OCI-M2 (cell line): ENCODE data around the gene PCNX3.

Source experiments
- DNase-seq: peaks from one replicate; lab custom pipeline; 2025; ENCODE audit not compliant: unreplicated experiment; lab: John Stamatoyannopoulos, UW

PCNX3 gene

DNA sequence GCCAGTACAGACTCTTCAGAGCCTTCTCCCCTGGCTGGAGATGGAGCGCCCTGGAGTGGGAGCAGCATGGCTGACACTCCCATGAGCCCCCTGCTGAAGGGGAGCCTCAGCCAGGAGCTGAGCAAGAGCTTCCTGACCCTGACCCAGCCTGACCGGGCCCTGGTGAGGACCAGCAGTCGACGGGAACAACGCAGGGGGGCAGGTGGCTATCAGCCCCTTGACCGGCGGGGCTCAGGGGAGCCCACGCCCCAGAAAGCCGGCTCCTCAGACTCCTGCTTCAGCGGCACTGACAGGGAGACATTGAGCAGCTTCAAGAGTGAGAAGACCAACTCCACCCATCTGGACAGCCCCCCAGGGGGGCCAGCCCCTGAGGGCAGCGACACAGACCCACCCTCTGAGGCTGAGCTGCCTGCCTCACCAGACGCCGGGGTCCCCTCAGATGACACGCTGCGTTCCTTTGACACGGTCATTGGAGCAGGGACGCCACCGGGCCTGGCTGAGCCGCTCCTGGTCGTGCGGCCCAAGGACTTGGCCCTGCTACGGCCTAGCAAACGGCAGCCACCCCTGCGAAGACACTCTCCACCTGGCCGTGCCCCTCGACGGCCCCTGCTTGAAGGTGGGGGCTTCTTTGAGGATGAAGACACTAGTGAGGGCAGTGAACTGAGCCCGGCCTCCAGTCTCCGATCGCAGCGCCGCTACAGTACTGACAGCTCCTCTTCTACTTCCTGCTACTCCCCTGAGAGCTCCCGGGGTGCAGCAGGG lies 2.6 kb downstream of the PCNX3 start:
- DNase-seq: no peak

DNA sequence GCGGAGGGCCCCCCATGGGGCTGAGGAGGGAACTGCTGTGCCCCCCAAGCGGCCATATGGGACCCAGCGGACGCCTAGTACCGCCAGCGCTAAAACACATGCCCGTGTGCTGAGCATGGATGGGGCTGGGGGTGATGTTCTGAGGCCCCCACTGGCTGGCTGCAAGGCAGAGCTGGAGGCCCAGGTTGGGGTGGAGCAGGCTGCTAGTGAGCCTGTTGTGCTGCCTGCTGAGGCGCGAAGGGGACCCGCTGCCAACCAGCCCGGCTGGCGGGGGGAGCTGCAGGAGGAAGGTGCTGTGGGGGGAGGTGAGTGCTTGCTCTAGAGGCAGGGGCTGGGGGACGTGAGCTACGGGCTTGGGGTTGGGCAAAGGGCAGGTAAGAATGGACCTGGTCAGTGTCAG lies 3.2 kb downstream of the PCNX3 start:
- DNase-seq: no peak

DNA sequence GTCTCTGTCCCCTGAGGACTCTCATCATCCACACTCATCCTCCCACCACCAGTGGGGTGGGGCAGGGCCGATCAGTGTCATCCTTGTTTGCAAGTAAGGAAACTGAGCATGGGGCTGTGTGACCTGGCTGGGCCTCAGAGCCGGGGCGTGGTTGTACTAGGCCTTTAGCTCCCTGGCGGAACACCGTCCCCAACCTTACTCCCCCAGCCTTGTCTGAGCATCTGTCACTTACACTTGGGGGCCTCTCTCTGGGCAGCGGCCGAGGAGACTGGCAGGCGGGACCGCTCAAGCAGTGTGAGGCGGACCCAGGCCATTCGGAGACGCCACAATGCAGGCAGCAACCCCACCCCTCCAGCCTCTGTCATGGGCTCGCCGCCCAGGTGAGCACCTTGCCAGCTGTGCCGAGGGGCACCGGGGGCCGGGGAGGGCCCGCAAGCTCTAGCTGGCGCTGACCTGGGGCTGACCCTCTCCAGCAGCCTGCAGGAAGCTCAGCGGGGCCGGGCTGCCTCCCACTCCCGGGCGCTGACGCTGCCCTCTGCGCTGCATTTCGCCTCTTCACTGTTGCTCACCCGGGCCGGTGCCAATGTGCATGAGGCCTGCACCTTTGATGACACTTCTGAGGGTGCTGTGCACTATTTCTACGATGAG lies 3.8 kb downstream of the PCNX3 start:
- no peak for DNase-seq

DNA sequence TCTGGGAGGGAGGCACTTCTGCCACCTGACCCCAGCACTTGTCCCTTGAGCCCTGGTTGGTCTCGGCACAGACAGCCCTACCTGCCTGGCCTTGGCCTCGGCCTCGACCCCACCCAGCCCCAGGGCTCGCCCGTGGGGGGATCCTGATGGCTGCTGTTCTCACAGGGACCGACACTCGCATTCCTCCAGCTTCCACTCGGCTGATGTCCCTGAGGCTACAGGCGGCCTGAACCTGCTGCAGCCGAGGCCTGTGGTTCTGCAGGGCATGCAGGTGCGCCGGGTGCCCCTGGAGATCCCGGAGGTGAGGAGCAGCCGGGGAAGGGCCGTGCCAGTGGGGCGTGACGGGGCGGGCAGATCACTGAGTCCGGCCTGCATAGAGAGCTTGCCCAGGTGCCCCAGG lies 5.1 kb downstream of the PCNX3 start:
- no peak for DNase-seq

DNA sequence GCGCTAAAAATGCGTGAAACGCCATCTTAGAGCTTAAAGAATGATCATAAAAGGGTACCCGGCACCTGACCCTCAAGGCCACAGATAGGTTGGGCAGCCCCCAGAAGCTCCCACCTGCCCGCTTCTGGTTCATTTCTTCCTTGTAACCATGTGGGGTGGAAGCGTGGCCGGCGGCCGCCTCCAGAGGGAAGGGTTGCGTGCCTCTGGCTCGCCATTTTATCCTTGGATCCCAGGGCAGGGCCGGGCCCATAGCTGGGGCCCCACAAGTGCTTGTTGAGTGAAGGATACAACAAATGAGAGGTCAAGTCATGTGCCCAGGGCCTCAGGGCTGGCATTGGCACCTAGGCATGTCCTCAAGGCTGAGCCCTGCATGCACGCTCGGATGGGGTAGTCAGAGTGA lies 5.9 kb downstream of the PCNX3 start:
- no peak for DNase-seq

DNA sequence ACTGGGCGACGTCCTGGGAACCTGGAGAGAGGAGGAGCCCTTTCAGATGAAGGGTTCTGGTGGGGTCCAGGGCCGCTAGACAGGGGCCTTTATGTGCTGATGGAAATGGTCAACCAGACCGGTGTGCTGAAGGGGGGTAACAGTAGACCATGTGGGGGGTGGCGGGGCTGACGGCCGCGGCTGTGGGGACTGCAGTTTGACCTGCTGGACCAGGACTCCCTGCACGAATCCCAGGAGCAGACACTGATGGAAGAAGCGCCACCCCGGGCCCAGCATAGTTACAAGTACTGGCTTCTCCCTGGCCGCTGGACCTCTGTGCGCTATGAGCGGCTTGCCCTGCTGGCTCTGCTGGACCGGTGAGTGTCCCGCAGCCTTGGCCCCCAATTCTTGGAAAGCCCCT lies 6.4 kb downstream of the PCNX3 start:
- no peak for DNase-seq

DNA sequence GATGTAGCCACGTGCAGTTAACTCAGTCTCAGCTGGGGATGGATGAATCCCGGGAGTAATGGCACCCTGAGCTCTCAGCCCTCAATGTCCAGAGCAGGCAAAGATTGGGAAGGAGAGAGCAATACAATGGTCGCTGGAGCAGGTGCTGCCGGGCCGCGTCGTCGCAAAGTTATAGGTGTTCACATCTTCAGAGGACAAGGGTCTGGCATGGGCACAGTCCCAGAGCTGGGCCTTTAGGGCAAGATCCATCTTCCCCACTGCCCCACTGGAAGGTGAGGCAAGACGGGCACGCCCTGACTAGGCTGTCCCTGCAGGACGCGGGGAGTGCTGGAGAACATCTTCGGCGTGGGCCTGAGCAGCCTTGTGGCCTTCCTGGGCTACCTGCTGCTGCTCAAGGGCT lies 7.6 kb downstream of the PCNX3 start:
- no peak for DNase-seq

DNA sequence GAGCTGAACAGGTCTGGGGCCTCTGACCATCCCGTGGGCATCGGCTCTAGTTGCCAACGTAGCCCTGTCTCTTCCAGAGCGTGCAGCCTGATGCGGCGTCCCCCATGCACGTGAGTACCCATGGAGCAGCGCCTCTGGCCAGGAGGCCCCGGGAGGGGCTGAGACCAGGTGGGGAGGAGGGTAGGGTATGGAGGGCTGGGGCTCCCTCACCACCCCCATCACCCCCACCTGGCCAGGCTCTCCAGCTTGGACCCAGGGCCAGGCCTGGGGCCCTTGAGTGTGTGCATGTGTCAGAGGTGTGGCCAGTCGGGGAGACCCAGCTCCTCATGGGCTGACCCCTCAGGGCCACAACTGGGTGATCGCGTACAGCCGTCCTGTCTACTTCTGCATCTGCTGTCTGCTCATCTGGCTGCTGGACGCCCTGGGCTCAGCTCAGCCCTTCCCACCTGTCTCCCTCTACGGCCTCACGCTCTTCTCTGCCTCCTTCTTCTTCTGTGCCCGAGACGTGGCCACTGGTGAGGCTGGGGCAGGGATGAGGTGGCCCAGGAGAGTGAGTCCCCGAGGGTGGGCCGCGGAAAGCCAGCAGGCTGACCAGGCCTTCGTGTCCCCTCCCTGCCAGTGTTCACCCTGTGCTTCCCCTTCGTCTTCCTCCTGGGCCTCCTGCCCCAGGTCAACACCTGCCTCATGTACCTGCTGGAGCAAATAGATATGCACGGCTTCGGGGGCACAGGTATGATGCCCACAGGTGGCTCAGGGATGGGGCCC lies 8.5 kb downstream of the PCNX3 start:
- no peak for DNase-seq

DNA sequence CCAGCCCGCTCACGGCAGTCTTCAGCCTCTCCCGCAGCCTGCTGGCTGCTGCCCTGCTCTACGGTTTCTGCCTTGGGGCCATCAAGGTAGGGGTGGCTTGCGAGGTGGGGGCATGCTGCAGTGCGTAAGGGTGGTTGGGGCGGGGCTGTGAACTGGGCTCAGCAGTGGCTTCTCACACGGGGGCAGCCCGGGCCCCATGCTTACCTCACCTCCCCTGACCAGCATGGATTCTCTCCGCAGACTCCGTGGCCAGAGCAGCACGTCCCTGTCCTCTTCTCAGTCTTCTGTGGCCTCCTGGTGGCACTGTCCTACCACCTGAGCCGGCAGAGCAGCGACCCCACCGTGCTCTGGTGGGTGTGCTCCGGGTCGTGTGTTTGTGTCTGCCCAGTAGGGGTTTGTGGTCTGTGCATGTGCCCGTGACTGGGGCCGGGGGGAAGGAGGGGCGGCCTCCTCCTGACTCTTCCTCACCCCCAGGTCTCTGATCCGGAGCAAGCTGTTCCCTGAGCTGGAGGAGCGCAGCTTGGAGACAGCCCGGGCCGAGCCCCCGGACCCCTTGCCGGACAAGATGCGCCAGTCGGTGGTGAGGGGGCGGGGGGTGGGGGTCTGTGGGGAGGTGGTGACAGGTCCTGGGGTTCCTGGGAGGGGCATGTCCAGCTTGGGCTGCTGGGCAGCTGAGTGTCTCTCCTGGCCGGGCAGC lies 9.5 kb downstream of the PCNX3 start:
- DNase-seq: no peak

DNA sequence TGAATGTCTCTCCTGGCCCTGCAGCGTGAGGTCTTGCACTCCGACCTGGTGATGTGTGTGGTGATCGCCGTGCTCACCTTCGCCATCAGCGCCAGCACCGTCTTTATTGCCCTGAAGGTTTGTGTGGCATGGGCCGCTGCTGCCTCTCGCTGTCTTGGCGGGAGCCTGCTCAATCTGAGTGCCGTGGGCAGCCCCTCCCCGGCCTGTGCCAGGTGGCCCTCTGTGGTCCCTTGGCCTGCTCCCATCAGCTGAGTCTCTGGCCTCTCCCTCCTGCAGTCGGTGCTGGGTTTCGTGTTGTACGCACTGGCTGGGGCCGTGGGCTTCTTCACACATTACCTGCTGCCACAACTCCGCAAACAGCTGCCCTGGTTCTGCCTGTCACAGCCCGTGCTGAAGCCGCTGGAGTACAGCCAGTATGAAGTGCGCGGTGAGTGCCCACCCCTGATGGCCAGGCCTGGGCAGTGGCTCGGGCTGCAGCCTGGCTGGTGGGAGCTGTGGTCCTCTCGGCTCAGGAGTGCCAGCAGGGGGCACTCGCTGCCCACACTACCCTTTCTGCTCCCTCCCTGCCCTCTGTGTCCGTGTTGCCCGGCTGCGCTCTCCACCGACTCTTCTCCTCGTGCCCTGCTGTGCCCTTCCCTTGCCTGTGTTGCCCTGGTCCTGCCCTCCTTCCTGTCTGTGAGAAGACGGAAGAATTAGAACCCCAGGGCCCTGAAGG lies 10.2 kb downstream of the PCNX3 start:
- DNase-seq: no peak

DNA sequence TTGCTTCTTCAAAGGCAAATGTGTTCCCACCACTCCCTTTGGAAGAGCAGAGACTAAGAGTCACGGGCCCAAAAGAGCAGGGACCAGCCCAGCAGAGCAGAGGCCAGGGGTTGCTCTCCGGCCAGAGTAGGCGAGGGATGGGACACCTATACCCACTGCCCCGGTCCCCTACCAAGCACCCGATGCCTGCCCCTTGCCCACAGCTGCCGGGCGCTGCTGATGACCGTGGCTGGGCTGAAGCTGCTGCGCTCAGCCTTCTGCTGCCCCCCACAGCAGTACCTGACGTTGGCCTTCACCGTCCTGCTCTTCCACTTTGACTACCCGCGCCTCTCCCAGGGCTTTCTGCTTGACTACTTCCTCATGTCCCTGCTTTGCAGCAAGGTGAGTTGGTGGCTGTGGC lies 11.6 kb downstream of the PCNX3 start:
- no peak for DNase-seq

DNA sequence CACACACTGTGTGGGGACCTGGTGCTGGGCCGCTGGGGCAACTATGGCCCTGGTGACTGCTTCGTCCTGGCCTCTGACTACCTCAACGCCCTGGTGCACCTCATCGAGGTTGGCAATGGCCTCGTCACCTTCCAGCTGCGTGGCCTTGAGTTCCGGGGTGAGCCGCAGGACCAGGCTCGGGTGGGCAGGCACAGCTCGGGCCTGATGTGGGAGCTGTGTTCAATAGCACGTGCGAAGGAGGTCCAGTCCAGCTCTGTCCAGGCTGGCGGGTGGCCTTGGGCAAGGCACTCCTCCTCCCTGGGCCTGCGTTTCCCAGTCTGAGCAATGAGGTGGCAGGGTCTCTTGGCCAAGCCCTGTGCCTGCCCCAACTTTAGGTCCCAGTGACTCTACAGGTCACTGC lies 14.0 kb downstream of the PCNX3 start:
- no peak for DNase-seq

DNA sequence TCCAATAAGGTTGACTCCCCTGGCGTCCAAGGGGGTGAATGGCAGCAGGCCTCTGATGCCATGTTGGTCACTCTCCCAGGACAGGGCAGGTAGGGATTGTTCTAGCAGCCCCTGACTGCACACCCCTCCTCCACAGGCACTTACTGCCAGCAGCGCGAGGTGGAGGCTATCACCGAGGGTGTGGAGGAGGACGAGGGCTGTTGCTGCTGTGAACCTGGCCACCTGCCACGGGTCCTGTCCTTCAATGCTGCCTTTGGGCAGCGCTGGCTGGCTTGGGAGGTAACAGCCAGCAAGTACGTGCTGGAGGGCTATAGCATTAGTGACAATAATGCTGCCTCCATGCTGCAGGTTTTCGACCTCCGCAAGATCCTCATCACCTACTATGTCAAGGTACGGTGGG lies 14.6 kb downstream of the PCNX3 start:
- DNase-seq: no peak

DNA sequence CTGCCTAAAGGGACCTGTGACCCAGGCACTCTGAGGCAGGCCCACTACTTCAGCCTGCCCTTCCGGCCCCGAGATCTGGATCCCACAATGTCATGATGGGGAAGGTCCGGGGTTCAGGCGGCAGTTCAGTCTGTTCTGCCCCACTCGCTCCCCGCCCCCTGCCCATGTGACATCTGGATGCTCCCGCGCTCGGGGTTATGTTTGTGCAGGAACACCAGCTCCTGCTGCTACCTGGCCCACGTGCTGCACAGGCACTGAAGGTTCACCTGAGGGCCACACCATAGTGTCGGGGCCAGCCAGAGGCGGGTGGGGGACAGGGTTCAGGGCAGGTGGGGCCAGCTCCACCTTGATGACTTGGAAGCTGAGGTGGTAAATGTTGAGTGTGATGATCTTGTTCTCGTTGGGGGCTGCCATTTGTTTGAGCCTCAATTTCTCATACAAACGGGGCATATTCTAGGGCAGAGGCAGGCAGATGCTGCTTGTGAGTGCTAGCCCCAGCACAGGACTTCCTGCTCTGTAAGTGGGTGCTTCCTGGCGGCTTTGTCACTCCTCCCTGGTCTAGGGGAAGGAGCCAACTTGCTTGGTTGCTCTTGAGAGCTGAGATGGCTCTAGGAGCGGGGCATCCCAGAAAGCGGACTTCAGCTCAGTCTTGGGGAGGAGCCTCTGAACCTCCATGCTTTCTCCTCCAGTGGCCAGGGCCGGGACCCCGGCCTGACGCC lies 18.0 kb downstream of the PCNX3 start:
- no peak for DNase-seq

DNA sequence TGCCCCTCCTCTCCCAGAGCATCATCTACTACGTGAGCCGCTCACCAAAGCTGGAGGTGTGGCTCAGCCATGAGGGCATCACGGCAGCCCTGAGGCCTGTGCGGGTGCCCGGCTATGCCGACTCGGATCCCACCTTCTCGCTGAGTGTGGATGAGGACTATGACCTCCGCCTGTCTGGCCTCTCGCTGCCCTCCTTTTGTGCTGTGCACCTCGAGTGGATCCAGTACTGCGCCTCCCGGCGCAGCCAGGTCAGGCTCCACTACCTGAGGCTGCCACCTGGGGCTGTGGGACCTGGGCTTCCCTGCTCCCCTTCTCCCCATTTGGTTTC lies 18.5 kb downstream of the PCNX3 start:
- no peak for DNase-seq

DNA sequence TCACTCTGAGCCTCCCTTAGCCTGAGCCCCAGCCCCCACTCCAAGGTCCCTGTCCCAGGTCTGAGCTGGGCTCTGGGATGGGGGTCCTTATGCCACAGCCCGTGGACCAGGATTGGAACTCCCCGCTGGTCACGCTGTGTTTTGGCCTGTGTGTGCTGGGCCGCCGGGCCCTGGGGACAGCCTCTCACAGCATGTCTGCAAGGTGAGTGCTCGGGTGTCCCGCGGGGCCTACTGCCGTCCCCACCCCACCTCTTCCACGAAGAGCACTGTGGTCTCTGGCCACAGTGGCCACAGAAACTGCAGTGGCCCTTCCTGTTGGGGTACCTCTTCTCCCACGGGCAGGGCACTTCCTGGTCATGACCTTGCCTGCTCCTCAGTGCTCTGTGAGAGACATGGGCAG lies 18.9 kb downstream of the PCNX3 start:
- DNase-seq: no peak

DNA sequence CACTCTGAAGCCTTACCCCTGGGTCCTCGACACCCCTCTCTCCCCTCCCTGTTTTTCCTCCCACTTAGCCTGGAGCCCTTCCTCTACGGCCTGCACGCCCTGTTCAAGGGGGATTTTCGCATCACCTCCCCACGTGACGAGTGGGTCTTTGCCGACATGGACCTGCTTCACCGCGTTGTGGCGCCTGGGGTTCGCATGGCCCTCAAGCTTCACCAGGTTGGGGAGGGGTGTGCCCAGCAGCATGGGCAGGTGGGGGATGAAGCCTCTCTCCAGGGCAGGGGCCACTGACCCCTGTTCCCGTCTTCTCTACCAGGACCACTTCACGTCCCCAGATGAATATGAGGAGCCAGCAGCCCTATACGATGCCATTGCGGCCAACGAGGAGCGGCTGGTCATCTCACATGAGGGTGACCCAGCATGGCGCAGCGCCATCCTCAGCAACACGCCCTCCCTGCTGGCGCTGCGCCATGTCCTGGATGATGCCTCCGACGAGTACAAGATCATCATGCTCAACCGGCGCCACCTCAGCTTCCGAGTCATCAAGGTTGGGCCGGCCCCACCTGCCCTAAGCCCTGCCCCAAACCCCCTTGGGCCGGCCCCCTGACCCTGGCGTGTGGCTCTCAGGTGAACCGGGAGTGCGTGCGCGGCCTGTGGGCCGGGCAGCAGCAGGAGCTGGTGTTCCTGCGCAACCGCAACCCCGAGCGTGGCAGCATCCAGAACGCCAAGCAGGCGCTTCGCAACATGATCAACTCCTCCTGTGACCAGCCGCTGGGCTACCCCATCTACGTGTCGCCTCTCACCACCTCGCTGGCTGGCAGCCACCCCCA lies 19.5 kb downstream of the PCNX3 start:
- DNase-seq: no peak

DNA sequence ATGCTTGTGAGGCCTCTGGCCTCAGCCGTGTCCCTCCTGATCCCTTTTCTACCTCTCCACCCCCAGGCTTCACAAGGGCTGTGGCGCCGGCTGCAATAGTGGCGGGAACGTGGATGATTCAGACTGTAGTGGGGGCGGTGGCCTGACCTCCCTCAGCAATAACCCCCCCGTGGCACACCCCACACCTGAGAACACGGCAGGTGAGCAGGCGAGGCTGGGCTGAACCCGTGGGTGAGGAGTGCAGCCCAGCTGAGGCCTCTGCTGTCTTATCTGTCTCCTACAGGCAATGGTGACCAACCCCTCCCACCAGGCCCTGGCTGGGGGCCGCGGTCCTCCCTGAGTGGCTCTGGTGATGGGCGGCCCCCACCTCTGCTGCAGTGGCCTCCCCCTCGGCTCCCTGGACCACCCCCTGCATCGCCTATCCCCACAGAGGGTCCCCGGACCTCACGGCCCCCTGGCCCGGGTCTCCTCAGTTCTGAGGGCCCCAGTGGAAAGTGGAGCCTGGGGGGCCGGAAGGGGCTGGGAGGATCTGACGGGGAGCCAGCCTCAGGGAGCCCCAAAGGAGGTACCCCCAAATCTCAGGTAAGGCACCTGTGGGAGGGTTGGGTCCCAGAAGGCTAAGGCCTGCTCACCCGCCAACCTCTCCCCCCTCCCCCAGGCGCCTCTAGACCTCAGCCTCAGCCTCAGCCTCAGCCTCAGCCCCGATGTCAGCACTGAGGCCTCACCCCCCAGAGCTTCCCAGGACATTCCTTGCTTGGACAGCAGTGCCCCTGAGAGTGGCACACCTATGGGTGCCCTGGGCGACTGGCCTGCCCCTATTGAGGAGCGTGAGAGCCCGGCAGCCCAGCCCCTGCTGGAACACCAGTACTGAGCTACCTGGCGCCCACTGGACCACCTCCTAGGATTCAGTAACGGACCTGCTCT lies 20.8 kb downstream of the PCNX3 start:
- DNase-seq: no peak
